GM12874 (cell line): ENCODE data around the gene CSMD2.

Source experiments
- TF ChIP-seq, protein P1 (sequence below): IDR thresholded peaks from 2 replicates; pipeline ENCODE4 v1.5.1; 2011; ENCODE audit warnings: low read depth, mild to moderate bottlenecking, control low read depth, low read length, moderate library complexity; ENCODE audit not compliant: insufficient read depth

The CSMD2 gene

DNA sequence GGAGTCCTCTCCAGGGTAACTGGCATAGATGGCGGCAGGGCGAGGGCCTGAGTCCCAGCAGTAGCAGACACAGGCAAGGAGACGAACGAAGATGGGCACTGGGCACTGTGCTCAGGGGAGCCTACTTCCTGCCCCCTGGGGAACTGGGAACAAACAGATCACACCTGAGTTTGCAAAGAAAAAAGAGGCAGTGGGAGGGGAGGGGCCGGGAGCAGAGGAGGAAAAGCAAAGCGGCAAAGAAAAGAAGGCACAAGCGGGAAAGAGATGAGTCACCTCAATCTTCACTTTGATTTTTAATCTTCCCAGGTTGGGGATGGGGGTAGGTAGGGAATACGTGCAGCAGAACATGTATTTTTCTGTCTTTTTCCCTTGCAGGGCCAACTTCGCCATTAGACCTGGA, 648.6 kb downstream of the CSMD2 start:
- TF ChIP-seq, protein P1, sequence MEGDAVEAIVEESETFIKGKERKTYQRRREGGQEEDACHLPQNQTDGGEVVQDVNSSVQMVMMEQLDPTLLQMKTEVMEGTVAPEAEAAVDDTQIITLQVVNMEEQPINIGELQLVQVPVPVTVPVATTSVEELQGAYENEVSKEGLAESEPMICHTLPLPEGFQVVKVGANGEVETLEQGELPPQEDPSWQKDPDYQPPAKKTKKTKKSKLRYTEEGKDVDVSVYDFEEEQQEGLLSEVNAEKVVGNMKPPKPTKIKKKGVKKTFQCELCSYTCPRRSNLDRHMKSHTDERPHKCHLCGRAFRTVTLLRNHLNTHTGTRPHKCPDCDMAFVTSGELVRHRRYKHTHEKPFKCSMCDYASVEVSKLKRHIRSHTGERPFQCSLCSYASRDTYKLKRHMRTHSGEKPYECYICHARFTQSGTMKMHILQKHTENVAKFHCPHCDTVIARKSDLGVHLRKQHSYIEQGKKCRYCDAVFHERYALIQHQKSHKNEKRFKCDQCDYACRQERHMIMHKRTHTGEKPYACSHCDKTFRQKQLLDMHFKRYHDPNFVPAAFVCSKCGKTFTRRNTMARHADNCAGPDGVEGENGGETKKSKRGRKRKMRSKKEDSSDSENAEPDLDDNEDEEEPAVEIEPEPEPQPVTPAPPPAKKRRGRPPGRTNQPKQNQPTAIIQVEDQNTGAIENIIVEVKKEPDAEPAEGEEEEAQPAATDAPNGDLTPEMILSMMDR: no peak

DNA sequence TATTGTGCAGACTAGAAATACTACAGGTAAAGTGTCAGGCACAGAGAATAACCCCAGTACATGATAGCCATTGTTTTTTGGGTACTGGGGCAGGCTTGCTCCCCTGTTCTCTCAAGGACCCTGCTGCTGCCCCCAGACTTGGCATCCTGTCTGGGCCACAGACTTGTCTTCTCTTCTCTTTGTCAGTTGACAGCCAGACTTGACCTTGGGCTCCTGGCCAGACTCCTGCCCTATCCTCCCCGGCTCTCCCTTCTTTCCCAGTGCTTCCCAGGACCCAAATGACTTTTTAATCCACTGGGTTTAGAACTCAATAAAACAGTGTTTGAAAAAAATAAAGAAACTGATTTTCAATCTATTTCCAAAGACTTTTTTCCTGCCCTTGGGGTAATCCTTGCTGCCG, 649.4 kb downstream of the CSMD2 start:
- TF ChIP-seq, protein P1: no peak

DNA sequence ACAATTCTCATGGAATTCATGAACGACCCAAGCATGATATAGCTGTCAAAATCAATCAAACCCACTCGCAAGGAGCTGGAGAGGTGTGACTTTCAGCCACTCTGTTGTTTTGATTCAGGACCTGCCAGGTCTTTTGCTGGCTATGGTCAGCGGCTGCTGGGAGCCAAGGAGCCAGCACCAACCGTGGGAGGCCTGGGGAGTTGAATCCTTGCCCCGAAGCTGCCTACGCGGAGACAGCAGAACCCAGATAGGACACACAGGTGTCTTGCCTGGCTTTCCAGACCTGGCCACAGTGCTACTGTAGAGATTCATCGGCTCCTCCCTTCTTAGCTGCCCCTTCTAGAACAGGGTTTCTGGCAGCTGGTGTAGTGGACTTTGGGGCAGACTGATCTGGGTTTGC, 649.9 kb downstream of the CSMD2 start:
- TF ChIP-seq, protein P1: no peak

DNA sequence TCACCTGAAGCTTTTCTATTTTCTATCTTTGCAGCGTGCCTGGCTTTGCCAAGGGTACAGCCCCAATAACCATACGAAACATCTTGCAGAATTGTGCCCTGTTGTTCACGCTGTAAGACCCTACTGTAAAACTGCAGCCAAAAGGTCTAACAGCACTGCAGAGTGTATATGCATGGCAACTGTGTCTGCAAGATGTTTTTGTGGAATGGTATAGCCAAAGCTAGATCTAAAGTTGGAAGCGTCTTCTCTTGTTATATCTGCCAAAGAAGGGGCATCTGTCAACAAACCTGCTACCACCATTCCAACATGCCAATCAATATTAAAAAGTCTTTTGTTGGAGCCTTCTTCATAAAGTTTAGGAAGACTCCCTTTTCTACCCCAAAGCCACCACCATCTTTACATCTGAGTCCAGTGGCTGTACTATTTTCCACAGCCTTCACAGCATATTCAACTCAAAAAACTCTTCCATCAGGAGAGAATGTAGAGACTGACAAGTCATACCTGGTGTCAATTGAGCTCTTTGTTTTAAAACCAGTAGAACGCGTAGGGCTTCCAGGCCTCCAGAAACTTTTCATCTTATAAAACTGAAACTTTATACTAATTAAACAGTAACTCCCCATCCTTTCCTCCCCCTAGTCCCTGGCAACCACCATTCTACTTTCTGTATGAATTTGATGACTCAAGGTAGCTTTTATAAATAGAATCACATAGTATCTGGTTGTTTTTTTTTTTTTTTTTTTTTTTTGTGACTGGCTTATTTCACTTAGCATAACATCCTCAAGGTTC, 652.6 kb downstream of the CSMD2 start:
- TF ChIP-seq, protein P1: no peak

DNA sequence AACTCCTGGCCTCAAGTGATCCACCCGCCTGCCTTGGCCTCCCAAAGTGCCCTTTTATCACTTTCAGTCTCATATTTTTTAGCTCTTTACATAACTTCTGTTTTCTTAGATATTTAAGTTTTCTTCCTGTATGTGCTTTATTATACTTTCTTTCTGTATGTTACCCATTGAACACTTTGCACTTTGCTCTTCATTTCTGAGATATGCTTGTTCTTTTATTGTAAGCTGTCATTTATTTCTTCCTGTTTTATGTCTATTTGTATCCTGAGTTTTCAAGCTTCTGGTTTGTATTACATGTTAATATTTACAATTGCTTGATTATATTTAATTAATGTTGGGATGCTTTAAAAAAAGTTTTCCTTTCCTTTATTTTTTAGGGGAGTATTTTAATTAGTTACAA, 656.9 kb downstream of the CSMD2 start:
- TF ChIP-seq, protein P1: no peak

DNA sequence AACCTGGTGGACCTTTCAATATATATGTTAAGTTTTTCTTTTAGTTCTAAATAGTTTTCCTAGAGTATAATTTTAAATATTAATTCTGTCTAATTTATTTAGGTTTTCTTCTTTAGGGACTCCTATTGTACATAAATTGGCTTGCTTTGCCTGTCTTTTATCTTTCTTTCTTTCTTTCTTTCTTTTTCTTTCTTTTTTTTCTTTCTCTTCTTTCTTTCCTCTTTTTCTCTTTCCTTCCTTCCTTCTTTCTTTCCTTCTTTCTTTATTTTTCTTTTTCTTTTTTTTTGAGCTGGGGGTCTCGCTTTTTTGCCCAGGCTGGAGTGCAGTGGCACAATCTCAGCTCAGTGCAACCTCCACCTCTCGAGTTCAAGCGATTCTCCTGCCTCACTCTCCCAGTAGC, 657.4 kb downstream of the CSMD2 start:
- TF ChIP-seq, protein P1: no peak

DNA sequence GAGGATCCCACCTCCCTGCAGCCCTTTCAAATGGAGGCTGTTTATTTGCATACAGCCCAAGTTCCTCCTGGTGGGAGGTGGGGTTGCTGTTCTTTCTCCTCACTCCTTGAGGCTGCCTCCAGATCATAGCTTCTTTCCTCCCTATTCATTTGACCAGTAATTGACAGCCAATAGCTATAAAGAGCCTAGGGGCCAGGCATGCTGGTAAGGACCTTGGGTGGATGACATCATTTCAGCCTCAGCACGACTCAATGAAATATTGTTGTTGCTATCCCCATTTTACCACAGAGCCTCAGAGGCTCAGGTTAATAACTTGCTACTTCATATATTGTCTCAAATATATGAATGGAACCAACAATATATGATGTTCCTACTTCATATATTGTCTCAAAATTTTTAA, 661.5 kb downstream of the CSMD2 start:
- TF ChIP-seq, protein P1: no peak
